Ovary (tissue), 9 donors: ENCODE data around the gene TNFAIP8L1. TPM values are rescaled to one million over a fixed set of nuclear protein-coding genes. Genes with fewer than 3 reads are reported as not detected.

ENCODE experiments used
- DNase-seq, 5 donors: peaks; one replicate each; pipeline ENCODE4 v3.0.0-alpha.2; 2019 to 2020
- H3K27ac ChIP-seq, 2 donors: fragments of 200-600 bp; one replicate each; pipeline versions ENCODE4 v1.5.1 to v1.8.0; 2019 to 2022
- H3K27me3 ChIP-seq: fragments of 200-600 bp; one replicate; pipeline ENCODE4 v1.8.0; 2022
- H3K36me3 ChIP-seq: fragments of 200-600 bp; sonication (generic); one replicate; pipeline ENCODE4 v1.5.1; 2019
- H3K4me1 ChIP-seq: one replicate; pipeline ENCODE4 v1.8.1; 2013; ENCODE audit warnings: mild to moderate bottlenecking, moderate library complexity; ENCODE audit not compliant: insufficient read depth
- H3K4me3 ChIP-seq: fragments of 200-600 bp; sonication (generic); one replicate; pipeline ENCODE4 v1.5.1; 2017
- H3K9me3 ChIP-seq, 2 donors: fragments of 200-600 bp in 1 of 2; sonication (generic) in 1 of 2; one replicate each; pipeline versions ENCODE4 v1.5.1 to v1.8.1; 2013 to 2019; ENCODE audit warnings: mild to moderate bottlenecking in 1 of 2, moderate library complexity in 1 of 2
- EP300 ChIP-seq: sonication (generic); formaldehyde crosslinking; IDR thresholded peaks from one replicate; pipeline ENCODE4 v1.6.1; 2017; ENCODE audit warnings: antibody characterized with exemption
- POLR2A ChIP-seq: fragments of 450-650 bp; IDR thresholded peaks from one replicate; pipeline ENCODE4 v1.6.1; 2017; ENCODE audit warnings: antibody characterized with exemption, mild to moderate bottlenecking, moderate library complexity
- WGBS, 3 donors: extraction: QIAGEN DNeasy Blood & Tissue Kit in 1 of 3; methylation state at CpG; one replicate each; pipeline versions ENCODE4 v1.1.5 to v1.1.7; 2013 to 2017; 5-methylcytosine and 5-hydroxymethylcytosine counted together
- intact Hi-C, 4 donors: fragments of 100-400 bp; cut with DNase I; formaldehyde crosslinking; loops; one replicate each; pipeline versions ENCODE4 v1.11.0 to v1.15.1; 2022 to 2023
- polyA plus RNA-seq, 2 donors: library from polyadenylated mRNA; stranded (reverse); fragments of 200-250 nt in 1 of 2; fragments of 350-450 nt in 1 of 2; fragmentation: Illumina TruSeq in 1 of 2; extraction: RNeasy Lipid Tissue Mini Kit (QIAGEN cat#74804) in 1 of 2; gene quantifications; one replicate each; pipeline ENCODE4 v1.2.3, GENCODE V29; 2013 to 2014
- total RNA-seq, 7 donors: library from RNA; depleted of rRNA in 2 of 7; stranded (reverse); fragments of >200 nt in 2 of 7; fragmentation: NEBNext Ultra II Directional in 3 of 7; extraction: Animal tissue kit (Norgen Biotek cat#: 25700) in 3 of 7; gene quantifications; one replicate each; pipeline versions ENCODE4 v1.1.0 to v1.2.4, GENCODE V29; 2016 to 2023
- TF ChIP-seq, protein P1 (sequence below), 3 donors: fragments of 450-650 bp in 2 of 3; fragments of 200-600 bp in 1 of 3; IDR thresholded peaks; one replicate each; pipeline versions ENCODE4 v1.5.1 to v1.8.0; 2016 to 2022; ENCODE audit warnings: antibody characterized with exemption in 3 of 3, mild to moderate bottlenecking in 1 of 3
- donor health status: DM: no; HTN: no; CAD: no; lungs with moderate emphysema.
- donor health status: DM: no; HTN: no; CAD: no.
- donor health status: Bipolar disorder and iron deficiency.
- donor health status: DM: yes; HTN: yes; CAD: no.
- donor health status: DM: no; HTN: no; CAD: no.
- donor health status: DM: yes; HTN: yes; CAD: no.

Gene TNFAIP8L1
- total and polyA plus RNA-seq, 9 donors: 4.3 to 14.0 (median 8.1) TPM

DNA sequence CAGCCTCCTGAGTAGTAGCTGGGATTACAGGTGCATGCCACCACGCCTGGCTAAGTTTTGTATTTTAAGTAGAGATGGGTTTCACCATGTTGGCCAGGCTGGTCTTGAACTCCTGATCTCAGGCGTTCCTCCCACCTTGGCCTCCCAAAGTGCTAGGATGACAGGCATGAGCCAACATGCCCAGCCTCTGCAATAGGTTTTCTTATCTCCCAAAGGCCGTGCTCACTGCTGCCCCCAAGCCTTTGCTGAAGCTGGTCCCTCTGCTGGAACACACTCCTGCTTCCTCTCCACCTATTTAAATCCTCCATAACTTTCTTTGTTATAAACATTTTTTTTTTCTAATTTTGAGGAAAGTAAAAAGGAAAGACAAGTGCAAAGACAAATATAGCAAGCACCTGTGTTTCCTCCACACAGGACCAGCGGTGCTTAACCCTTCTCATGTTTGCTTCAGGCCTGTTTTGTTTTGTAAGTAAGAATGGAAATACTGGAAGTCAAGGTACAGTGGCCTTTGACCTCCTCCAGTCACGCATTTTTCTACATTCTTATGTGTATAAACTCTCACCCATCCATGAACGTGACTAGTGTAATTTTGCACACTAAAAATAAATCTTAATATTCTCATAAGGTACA, 14.5 kb upstream of the TNFAIP8L1 start:
- peaks cover 2% of the 10 kb centered on the region for H3K27me3 ChIP-seq
- no peak for TF ChIP-seq POLR2A
- no peak for TF ChIP-seq EP300
- TF ChIP-seq, protein P1, sequence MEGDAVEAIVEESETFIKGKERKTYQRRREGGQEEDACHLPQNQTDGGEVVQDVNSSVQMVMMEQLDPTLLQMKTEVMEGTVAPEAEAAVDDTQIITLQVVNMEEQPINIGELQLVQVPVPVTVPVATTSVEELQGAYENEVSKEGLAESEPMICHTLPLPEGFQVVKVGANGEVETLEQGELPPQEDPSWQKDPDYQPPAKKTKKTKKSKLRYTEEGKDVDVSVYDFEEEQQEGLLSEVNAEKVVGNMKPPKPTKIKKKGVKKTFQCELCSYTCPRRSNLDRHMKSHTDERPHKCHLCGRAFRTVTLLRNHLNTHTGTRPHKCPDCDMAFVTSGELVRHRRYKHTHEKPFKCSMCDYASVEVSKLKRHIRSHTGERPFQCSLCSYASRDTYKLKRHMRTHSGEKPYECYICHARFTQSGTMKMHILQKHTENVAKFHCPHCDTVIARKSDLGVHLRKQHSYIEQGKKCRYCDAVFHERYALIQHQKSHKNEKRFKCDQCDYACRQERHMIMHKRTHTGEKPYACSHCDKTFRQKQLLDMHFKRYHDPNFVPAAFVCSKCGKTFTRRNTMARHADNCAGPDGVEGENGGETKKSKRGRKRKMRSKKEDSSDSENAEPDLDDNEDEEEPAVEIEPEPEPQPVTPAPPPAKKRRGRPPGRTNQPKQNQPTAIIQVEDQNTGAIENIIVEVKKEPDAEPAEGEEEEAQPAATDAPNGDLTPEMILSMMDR (IDR thresholded peaks at IDR 0.05): no peak
- H3K27ac ChIP-seq: no peak overlapping the region
- DNase-seq: no peak
- no peaks in the 10 kb centered on the region for H3K4me1 ChIP-seq
- 35 to 42% (median 40%) methylated on average over 6 of the region's 6 CpGs for WGBS, 3 donors
- H3K9me3 ChIP-seq: no peaks in the 10 kb centered on the region
- intact Hi-C loops: no loop called here
- H3K36me3 ChIP-seq: no peaks in the 10 kb centered on the region
- H3K4me3 ChIP-seq: no peak overlapping the region

DNA sequence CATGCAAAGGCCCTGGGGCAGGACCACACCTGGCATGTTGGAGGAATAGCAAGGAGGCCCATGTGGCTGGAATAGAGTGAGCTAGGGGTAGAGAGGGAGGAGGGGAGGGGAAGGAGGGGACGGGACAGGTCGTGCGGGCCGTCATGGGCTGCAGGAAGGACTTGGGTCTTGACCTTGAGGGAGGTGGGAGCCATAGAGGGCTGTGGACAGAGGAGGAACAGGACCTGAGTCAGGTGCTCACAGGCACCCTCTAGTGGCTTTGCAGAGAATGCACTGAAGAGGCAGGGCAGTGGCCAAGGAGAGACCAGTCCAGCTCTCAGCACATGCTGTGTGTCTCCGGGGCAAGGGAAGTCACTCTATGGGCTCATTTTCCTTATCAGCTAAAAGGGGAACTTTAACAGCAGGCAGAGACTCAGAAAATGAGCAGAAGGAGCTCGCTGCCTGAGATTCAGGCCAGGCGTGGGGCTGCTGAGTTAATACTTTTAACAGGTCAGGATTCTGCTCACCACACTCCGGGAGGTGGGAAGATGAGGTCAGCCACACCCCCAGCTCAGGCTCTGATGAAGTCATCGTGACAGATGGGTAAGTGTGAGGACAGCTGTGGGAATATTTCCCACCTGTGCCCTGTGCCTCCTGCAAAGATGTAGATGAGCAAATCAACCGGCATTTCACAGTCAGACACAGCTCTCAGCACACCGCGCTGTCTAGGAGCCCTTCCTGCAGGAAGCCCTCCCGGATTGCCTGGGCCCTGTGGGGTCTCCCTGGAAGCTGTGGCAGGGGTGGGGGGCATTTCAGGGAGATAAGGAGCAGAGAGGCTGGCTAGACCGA, 6.0 kb upstream of the TNFAIP8L1 start:
- no peaks in the 10 kb centered on the region for H3K27me3 ChIP-seq
- no peak overlapping the region for H3K27ac ChIP-seq
- no peaks in the 10 kb centered on the region for H3K9me3 ChIP-seq
- TF ChIP-seq, protein P1 (IDR thresholded peaks at IDR 0.05): no peak
- no peak for TF ChIP-seq EP300
- TF ChIP-seq POLR2A: no peak
- peak in 1 of 5 donors; percentile 39 for DNase-seq
- 33 to 44% (median 44%) methylated on average over 14 of the region's 14 CpGs for whole genome bisulfite sequencing, 3 donors
- intact Hi-C loops: loop anchor here in 1 of 4 donors (5.0 kb wide), 1 partner anchor 56 kb away; no protein-coding TSS in a partner anchor
- H3K4me1 ChIP-seq: peaks cover 3% of the 10 kb centered on the region
- no peak overlapping the region for H3K4me3 ChIP-seq
- H3K36me3 ChIP-seq: no peaks in the 10 kb centered on the region

DNA sequence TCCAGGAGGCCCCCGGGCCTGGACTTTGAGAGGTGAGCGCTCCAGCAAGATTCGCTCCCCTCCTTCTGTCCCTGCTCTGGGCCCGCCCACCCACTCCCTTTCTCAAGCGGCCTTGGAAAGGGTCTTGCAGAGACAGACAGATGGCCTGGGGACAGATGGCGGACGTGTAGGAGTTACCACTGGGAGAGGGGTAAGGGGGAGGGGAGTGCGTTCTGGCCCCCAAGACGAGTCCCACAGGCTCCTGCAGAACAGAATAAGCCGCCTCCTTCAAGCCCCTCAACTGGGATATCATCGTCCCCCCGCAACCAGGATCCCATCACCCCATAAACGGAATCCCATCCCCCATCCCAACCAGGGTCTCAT, 3.6 kb upstream of the TNFAIP8L1 start:
- H3K36me3 ChIP-seq: no peaks in the 10 kb centered on the region
- intact Hi-C loops: loop anchor here in 1 of 4 donors (5.0 kb wide), 1 partner anchor 78 kb away; the partner anchor contains the start of gene SEMA6B
- WGBS, 3 donors: 14 to 25% (median 19%) methylated on average over 13 of the region's 13 CpGs
- H3K4me3 ChIP-seq: peak overlapping the region; percentile 28
- peaks cover 3% of the 10 kb centered on the region for H3K4me1 ChIP-seq
- H3K27me3 ChIP-seq: no peaks in the 10 kb centered on the region
- H3K27ac ChIP-seq: no peak overlapping the region
- DNase-seq: peak in 1 of 5 donors; percentile 43
- no peak for TF ChIP-seq EP300
- no peak for TF ChIP-seq POLR2A
- TF ChIP-seq, protein P1 (IDR thresholded peaks at IDR 0.05): no peak
- no peaks in the 10 kb centered on the region for H3K9me3 ChIP-seq

DNA sequence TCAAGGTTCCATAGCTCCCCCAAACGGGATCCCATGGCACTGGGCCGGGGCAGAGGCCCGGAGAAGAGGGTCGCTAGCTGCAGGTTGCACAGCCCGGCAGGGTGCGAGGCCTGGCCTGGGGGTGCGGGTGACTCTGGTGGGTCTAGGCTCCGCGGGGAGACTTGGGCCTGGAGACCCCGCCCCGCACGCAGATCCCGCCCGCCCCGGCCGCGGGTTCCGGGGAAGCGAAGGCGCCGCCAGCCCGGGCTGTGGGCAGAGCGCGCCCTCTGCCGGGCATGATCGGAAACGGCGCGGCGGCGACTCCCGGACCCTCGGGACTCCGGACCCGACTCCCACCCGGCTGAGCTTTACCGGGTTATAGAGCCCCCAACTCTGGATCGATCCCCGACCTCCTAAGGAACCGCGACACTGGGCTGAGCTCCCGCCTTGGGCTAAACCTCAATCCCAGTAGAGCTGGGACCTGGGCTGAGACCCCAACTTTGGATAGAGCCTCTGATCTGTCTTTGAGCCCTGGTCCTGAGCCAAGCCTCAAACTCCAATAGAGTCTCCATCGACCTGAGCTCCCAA, 3.1 kb upstream of the TNFAIP8L1 start:
- TF ChIP-seq EP300 (no peak), POLR2A (no peak)
- TF ChIP-seq, protein P1 (IDR thresholded peaks at IDR 0.05): peak; percentile 77 to 84 (median 82)
- peak; percentile 52 to 82 (median 68) for DNase-seq
- H3K36me3 ChIP-seq: no peaks in the 10 kb centered on the region
- no peaks in the 10 kb centered on the region for H3K27me3 ChIP-seq
- no peak overlapping the region for H3K27ac ChIP-seq
- peak overlapping the region; percentile 28 for H3K4me3 ChIP-seq
- H3K9me3 ChIP-seq: no peaks in the 10 kb centered on the region
- 0 to 1% (median 1%) methylated on average over 39 to 43 of the region's 43 CpGs for WGBS, 3 donors
- H3K4me1 ChIP-seq: peaks cover 3% of the 10 kb centered on the region
- intact Hi-C loops: loop anchor here in 1 of 4 donors (5.0 kb wide), 1 partner anchor 79 kb away; the partner anchor contains the start of gene SEMA6B
